ENCODE measurements around the gene PDLIM5.

- TF ChIP-seq CTCF (conservative IDR thresholded peaks at IDR 0.05 in 1 of 2, IDR thresholded peaks at IDR 0.05 in 1 of 2; ENCODE audit: extremely low read depth in 1 of 2, insufficient read depth in 1 of 2, low read depth in 1 of 2, low read length in 2 of 2) = no peak
- TF ChIP-seq EZH2 (IDR thresholded peaks at IDR 0.05; ENCODE audit: borderline replicate concordance, low read length) = no peak
These were observed 217.0 kb downstream of the PDLIM5 start for GRCh38 chr4:94668724-94669123.

All from mammary epithelial cell (primary cell).